Spinal cord (tissue), 10 donors: Measurements from ENCODE around the gene CD70. TPM values are rescaled to one million over a fixed set of nuclear protein-coding genes. Genes with fewer than 3 reads are reported as not detected.
"Not testable (repeated sequence)": the region's sequence is repeated elsewhere in the genome, so short reads cannot be mapped to it uniquely, and the experiment has no call there.

Source experiments
- DNase-seq, 6 donors: peaks; one replicate each; pipeline versions ENCODE4 v3.0.0 to v3.0.0-alpha.2; 2013 to 2015; ENCODE audit warnings: low spot score in 6 of 6, low read depth in 4 of 6
- H3K27ac ChIP-seq: one replicate; pipeline ENCODE4 v1.5.1; 2013; ENCODE audit warnings: low read depth, low read length, control low read depth
- H3K27me3 ChIP-seq: one replicate; pipeline ENCODE4 v1.6.1; 2013; ENCODE audit warnings: low read length; ENCODE audit not compliant: control insufficient read depth, insufficient read depth
- H3K36me3 ChIP-seq: one replicate; pipeline ENCODE4 v1.6.1; 2013; ENCODE audit warnings: low read length; ENCODE audit not compliant: control insufficient read depth, insufficient read depth
- H3K4me1 ChIP-seq: one replicate; pipeline ENCODE4 v1.6.1; 2013; ENCODE audit warnings: low read length; ENCODE audit not compliant: control insufficient read depth, insufficient read depth
- H3K4me3 ChIP-seq: one replicate; pipeline ENCODE4 v1.5.1; 2013; ENCODE audit warnings: low read depth, low read length, control low read depth
- H3K9me3 ChIP-seq: one replicate; pipeline ENCODE4 v1.6.1; 2013; ENCODE audit warnings: low read length; ENCODE audit not compliant: control insufficient read depth, insufficient read depth
- WGBS: methylation state at CpG from one replicate; pipeline ENCODE4 v1.1.5; 2013; ENCODE audit warnings: missing lambda C conversion rate; ENCODE audit not compliant: insufficient coverage; 5-methylcytosine and 5-hydroxymethylcytosine counted together
- polyA plus RNA-seq, 2 donors: library from polyadenylated mRNA; unstranded; fragments of 120-200 nt; gene quantifications; one replicate each; pipeline ENCODE4 v1.2.1, GENCODE V29; 2013; ENCODE audit not compliant: insufficient read length in 2 of 2
- total RNA-seq, 2 donors: library from RNA; depleted of rRNA in 1 of 2; stranded (reverse); fragments of 120-200 nt in 1 of 2; fragments of >200 nt in 1 of 2; gene quantifications; one replicate each; pipeline versions ENCODE4 v1.2.3 to v1.2.4, GENCODE V29; 2013 to 2014
- donor health status: healthy.

Gene CD70
- total and polyA plus RNA-seq, 4 donors: not detected

- H3K4me3 ChIP-seq: no peak overlapping the region
- H3K36me3 ChIP-seq: no peaks in the 10 kb centered on the region
- no peak overlapping the region for H3K27ac ChIP-seq
- H3K27me3 ChIP-seq: peaks cover 59% of the 10 kb centered on the region
- DNase-seq: peak in 2 of 6 donors; percentile 13 to 22
- peaks cover 14% of the 10 kb centered on the region for H3K4me1 ChIP-seq
- no peaks in the 10 kb centered on the region for H3K9me3 ChIP-seq
- WGBS: under 1% methylated on average over 25 of the region's 27 CpGs
Measured at GRCh38 chr19:6587093-6587820, 3.7 kb downstream of the CD70 start.

GRCh38 chr19:6586726-6587092 lies 4.2 kb downstream of the CD70 start:
- Histone ChIP-seq H3K27ac (no peak overlapping the region), H3K4me3 (no peak overlapping the region), H3K27me3 (peaks cover 59% of the 10 kb centered on the region), H3K4me1 (peaks cover 14% of the 10 kb centered on the region), H3K9me3 (no peaks in the 10 kb centered on the region), H3K36me3 (no peaks in the 10 kb centered on the region)
- no peak for DNase-seq
- 5% methylated on average over 4 of the region's 4 CpGs for WGBS

DNA sequence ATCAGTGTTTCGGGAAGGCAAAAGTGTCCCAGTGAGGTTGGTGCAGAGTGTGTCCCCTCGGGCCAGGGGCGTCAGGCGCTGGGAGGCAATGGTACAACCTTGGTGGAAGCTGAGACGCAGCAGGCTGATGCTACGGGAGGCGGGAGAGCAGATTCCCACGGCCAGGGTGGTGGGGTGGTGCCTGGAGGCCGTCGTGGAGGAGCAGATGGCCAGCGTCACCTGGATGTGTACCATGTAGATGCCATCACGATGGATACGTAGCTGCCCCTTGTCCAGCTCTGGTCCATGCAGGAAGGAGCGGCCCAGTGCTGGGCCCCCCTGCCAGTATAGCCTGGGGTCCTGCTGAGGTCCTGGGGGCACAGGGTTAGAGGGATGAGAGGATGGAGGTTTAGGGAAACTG lies 4.9 kb downstream of the CD70 start:
- WGBS: 55% methylated on average over 14 of the region's 14 CpGs
- Histone ChIP-seq H3K9me3 (no peaks in the 10 kb centered on the region), H3K4me1 (peaks cover 13% of the 10 kb centered on the region), H3K4me3 (no peak overlapping the region), H3K36me3 (no peaks in the 10 kb centered on the region), H3K27me3 (peaks cover 53% of the 10 kb centered on the region), H3K27ac (no peak overlapping the region)
- DNase-seq: no peak

- not testable (repeated sequence) for H3K4me3 ChIP-seq, H3K27ac ChIP-seq, H3K9me3 ChIP-seq, H3K4me1 ChIP-seq, DNase-seq, H3K36me3 ChIP-seq
- H3K27me3 ChIP-seq: peaks cover 21% of the 10 kb centered on the region
- WGBS: 86% methylated on average over 5 of the region's 16 CpGs
Measured at GRCh38 chr19:6582515-6583484, 8.2 kb downstream of the CD70 start.

DNA sequence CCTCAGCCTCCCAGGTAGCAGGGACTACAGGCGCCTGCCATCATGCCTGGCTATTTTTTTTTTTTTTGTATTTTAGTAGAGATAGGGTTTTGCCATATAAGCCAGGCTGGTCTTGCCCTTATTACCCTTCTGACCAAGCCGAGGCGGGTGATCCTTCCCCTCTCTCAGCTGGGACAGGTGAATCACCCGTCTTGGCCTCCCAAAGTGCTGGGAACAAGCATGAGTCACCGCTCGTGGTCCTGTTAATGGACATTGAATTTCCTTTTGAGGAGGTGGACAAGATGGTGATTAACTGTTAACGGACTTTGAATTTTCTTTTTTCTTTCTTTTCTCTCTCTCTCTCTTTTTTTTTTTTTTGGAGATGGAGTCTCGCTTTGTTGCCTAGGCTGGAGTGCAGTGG lies 10.6 kb downstream of the CD70 start:
- Histone ChIP-seq H3K36me3 (no peaks in the 10 kb centered on the region), H3K27ac (no peak overlapping the region), H3K4me3 (no peak overlapping the region), H3K4me1 (no peaks in the 10 kb centered on the region), H3K9me3 (no peaks in the 10 kb centered on the region), H3K27me3 (no peaks in the 10 kb centered on the region)
- WGBS: 60% methylated on average over 1 of the region's 8 CpGs
- DNase-seq: no peak

GRCh38 chr19:6579450-6580178 lies 11.3 kb downstream of the CD70 start:
- WGBS: 79% methylated on average over 4 of the region's 7 CpGs
- H3K9me3 ChIP-seq: no peaks in the 10 kb centered on the region

DNA sequence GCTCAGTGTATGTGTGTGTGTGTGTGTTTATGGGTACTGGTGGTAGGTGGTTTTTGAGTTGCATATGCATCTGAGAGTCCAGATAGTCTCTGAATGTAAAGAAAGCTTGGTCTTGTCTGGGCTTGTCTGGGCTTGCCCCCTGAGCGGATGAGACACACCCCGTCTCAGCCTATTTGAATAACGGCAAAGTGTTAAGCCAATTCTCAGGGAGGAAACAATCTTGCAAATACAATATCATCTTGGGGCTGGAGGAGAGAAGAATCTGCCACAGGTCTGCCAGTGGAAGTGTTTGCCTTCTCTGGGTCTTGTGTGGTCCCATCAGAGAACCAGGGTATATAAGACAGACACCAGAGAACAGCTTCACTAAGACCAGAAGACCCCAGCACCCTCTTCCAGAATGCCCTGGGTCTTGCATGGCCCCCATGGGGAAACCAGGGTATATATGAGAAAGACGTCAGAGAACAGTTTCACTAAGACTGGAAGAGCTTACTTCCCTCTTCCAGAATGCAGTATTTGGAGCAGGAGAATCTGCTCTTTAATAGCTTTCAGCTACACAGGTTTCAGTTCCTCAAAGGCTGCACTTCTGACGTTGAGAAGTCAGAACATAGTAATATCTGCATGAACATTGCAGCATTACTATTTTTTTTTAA lies 13.3 kb downstream of the CD70 start:
- no peak overlapping the region for H3K27ac ChIP-seq
- H3K9me3 ChIP-seq: no peaks in the 10 kb centered on the region
- no peaks in the 10 kb centered on the region for H3K4me1 ChIP-seq
- no peaks in the 10 kb centered on the region for H3K36me3 ChIP-seq
- no peaks in the 10 kb centered on the region for H3K27me3 ChIP-seq
- no peak for DNase-seq
- no CpG with 5 or more reads among the region's 5 CpGs for WGBS
- H3K4me3 ChIP-seq: no peak overlapping the region

More at GRCh38 chr19:6579450-6580178, 11.3 kb downstream of the CD70 start:
- no peak overlapping the region for H3K4me3 ChIP-seq
- no peaks in the 10 kb centered on the region for H3K27me3 ChIP-seq
- no peak overlapping the region for H3K27ac ChIP-seq
- H3K4me1 ChIP-seq: no peaks in the 10 kb centered on the region
- no peak for DNase-seq
- H3K36me3 ChIP-seq: no peaks in the 10 kb centered on the region

DNA sequence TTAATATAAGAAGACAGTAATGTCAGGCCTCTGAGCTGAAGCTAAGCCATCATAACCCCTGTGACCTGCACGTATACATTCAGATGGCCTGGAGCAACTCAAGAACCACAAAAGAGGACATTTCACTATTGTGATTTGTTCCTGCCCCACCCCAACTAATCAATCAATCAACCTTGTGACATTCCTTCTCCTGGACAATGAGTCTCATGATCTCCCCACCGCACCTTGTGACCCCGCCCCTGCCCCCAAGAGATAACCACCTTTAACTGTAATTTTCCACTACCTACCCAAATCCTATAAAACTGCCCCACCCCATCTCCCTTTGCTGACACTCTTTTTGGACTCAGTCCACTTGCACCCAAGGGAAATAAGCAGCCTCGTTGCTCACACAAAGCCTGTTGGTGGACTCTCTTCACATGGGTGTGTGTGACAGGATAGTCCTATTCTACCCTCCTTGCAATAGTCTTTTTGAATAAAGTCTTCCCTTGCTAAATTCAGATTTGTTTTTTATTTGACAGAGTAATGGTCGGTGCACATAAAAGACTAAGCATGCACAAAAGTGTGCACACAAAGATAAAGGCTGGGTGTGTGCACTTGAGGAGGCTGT lies 14.0 kb downstream of the CD70 start:
- WGBS: 84% methylated on average over 4 of the region's 5 CpGs
- Histone ChIP-seq H3K27ac (no peak overlapping the region), H3K4me3 (no peak overlapping the region), H3K27me3 (peaks cover 2% of the 10 kb centered on the region), H3K9me3 (no peaks in the 10 kb centered on the region), H3K4me1 (no peaks in the 10 kb centered on the region), H3K36me3 (no peaks in the 10 kb centered on the region)
- no peak for DNase-seq

GRCh38 chr19:6573350-6573749 lies 17.6 kb downstream of the CD70 start:
- no peak overlapping the region for H3K27ac ChIP-seq
- WGBS: 60% methylated on average over 1 of the region's 1 CpG
- H3K36me3 ChIP-seq: no peaks in the 10 kb centered on the region
- no peak for DNase-seq
- no peaks in the 10 kb centered on the region for H3K9me3 ChIP-seq
- no peaks in the 10 kb centered on the region for H3K4me1 ChIP-seq
- no peak overlapping the region for H3K4me3 ChIP-seq
- peaks cover 2% of the 10 kb centered on the region for H3K27me3 ChIP-seq
